HG02981 (cell line): ENCODE results near the gene PROP1.
"Not testable (repeated sequence)": the region's sequence is repeated elsewhere in the genome, so short reads cannot be mapped to it uniquely, and the experiment has no call there.

Experiments
- ATAC-seq: cut with Tn5 transposase; IDR thresholded peaks from one replicate; pipeline ENCODE4 v1.9.1; 2021; ENCODE audit warnings: mild to moderate bottlenecking, moderate library complexity; ENCODE audit not compliant: unreplicated experiment

Gene PROP1

GRCh38 chr5:177982956-177983355, 13.1 kb downstream of the PROP1 start:
- no peak for ATAC-seq

GRCh38 chr5:177982072-177982727, 13.8 kb downstream of the PROP1 start:
- ATAC-seq, result no peak

- no peak for ATAC-seq
Observed at GRCh38 chr5:177981296-177982071, 14.6 kb downstream of the PROP1 start.

GRCh38 chr5:177980743-177981151, 15.3 kb downstream of the PROP1 start:
- no peak for ATAC-seq

GRCh38 chr5:177977600-177977999, 18.4 kb downstream of the PROP1 start:
- ATAC-seq, result not testable (repeated sequence)

- no peak for ATAC-seq
Observed at GRCh38 chr5:177973066-177973635, 22.9 kb downstream of the PROP1 start.

- ATAC-seq, result no peak
Observed at GRCh38 chr5:177972613-177973012, 23.4 kb downstream of the PROP1 start.

GRCh38 chr5:177972014-177972413, 24.0 kb downstream of the PROP1 start:
- not testable (repeated sequence) for ATAC-seq

GRCh38 chr5:177968661-177969211, 27.3 kb downstream of the PROP1 start:
- no peak for ATAC-seq

GRCh38 chr5:177967221-177967887, 28.7 kb downstream of the PROP1 start:
- no peak for ATAC-seq

GRCh38 chr5:177966839-177967166, 29.2 kb downstream of the PROP1 start:
- ATAC-seq, result no peak

GRCh38 chr5:177966009-177966838, 29.8 kb downstream of the PROP1 start:
- no peak for ATAC-seq

GRCh38 chr5:177964471-177964870, 31.6 kb downstream of the PROP1 start:
- no peak for ATAC-seq

- no peak for ATAC-seq
Observed at GRCh38 chr5:177963966-177964365, 32.1 kb downstream of the PROP1 start.

GRCh38 chr5:177959315-177959714, 36.7 kb downstream of the PROP1 start:
- no peak for ATAC-seq

- ATAC-seq, result no peak
Observed at GRCh38 chr5:177958696-177959095, 37.3 kb downstream of the PROP1 start.

GRCh38 chr5:177957241-177957640, 38.8 kb downstream of the PROP1 start:
- no peak for ATAC-seq

- not testable (repeated sequence) for ATAC-seq
Observed at GRCh38 chr5:177953101-177953500, 42.9 kb downstream of the PROP1 start.

GRCh38 chr5:177949656-177950055, 46.4 kb downstream of the PROP1 start:
- ATAC-seq, result not testable (repeated sequence)

- peak; percentile 46 for ATAC-seq
Observed at GRCh38 chr5:177949065-177949464, 47.0 kb downstream of the PROP1 start.
